ENCODE results near the gene TMEM59L.
"Not testable (repeated sequence)": the region's sequence is repeated elsewhere in the genome, so short reads cannot be mapped to it uniquely, and the experiment has no call there.

GRCh38 chr19:18600692-18601397 lies 11.8 kb upstream of the TMEM59L start:
- TF ChIP-seq EZH2 (IDR thresholded peaks at IDR 0.05; ENCODE audit: low read length, missing control alignments); CTCF (conservative IDR thresholded peaks at IDR 0.05 in 1 of 2, IDR thresholded peaks at IDR 0.05 in 1 of 2; ENCODE audit: low read depth in 1 of 2, low read length in 2 of 2): not testable (repeated sequence)

All from fibroblast of lung (primary cell).